ENCODE results near the gene STK33. TPM values are rescaled to one million over a fixed set of nuclear protein-coding genes. Genes with fewer than 3 reads are reported as not detected.
A peak's percentile ranks its signal among the peaks of the same experiment; 100 is the strongest.

The STK33 gene
- total RNA-seq, 1 experiment from 2014 or later = 19.5 TPM

DNA sequence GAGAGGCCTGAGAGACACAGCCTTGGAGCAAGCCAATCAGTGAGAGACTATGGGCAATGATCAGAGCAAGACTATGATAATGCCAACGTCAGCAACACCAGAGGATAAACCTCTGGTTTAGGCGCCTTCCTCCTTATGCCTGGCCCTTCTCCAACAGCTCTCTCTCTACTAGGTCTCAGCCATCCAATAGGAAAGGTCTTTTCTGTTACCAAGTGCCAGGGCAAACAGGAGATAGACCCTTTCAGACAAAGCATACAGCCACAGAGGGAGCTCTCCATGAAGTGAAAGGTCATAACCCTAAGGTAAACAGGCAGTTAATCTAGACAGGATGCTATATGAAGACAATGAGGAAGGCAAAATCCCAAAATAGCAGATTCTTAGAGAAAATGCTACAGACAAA lies 9.5 kb downstream of the STK33 start:
- H3K4ac ChIP-seq (ENCODE audit: low read depth, low read length) = no peak overlapping the region
- H4K8ac ChIP-seq (replicated peaks; ENCODE audit: insufficient read length, low read depth, low read length) = no peak overlapping the region
- H3K23ac ChIP-seq (ENCODE audit: insufficient read length, low read depth, low read length) = no peak overlapping the region
- H3K14ac ChIP-seq (ENCODE audit: insufficient read depth, low read length) = no peak overlapping the region
- no peak overlapping the region for H2BK12ac ChIP-seq (ENCODE audit: insufficient read length, low read depth, low read length)
- no peak for DNase-seq
- H4K20me1 ChIP-seq (ENCODE audit: control insufficient read depth, insufficient read depth, insufficient read length) = no peaks in the 10 kb centered on the region
- no peak overlapping the region for H3K27ac ChIP-seq (ENCODE audit: insufficient read length, low read depth, low read length)
- no peak overlapping the region for H2BK5ac ChIP-seq (ENCODE audit: insufficient read length, low read length)
- no peaks in the 10 kb centered on the region for H3K27me3 ChIP-seq (ENCODE audit: insufficient read depth, low read length)
- no peak overlapping the region for H3K56ac ChIP-seq (ENCODE audit: insufficient read length, low read depth, low read length)
- no peak overlapping the region for H4K91ac ChIP-seq (ENCODE audit: insufficient read length, low read depth, low read length)
- Mint-ChIP-seq H3K4me1 (peaks cover 11 to 16% of the 10 kb centered on the region in 2 experiments), H3K36me3 (ENCODE audit: insufficient read depth in 1 of 3, low read depth in 3 of 3) (peaks cover 7 to 20% (median 16%) of the 10 kb centered on the region in 3 experiments; a peak in 6 of 7 replicates), H3K9me3 (peaks cover 12 to 17% of the 10 kb centered on the region in 2 experiments; a peak in 4 of 5 replicates), H3K27ac (peak overlapping the region in 1 of 3 experiments; percentile 12; a peak in 1 of 7 replicates), H3K27me3 (ENCODE audit: low read depth) (no peaks in the 10 kb centered on the region), H3K4me3 (no peak overlapping the region)
- H3K9ac ChIP-seq (ENCODE audit: extremely low read depth, insufficient read length, low read length) = no peak overlapping the region
- no peak overlapping the region for H3K4me2 ChIP-seq (ENCODE audit: insufficient read depth, insufficient read length, low read length)
- H2AK5ac ChIP-seq (ENCODE audit: insufficient read length, low read length) = no peak overlapping the region
- no peaks in the 10 kb centered on the region for H3K9me3 ChIP-seq (ENCODE audit: control insufficient read depth, low read depth, low read length)
- H3K79me1 ChIP-seq (ENCODE audit: insufficient read depth, low read depth, low read length, poor library complexity, severe bottlenecking) = no peaks in the 10 kb centered on the region
- H3K18ac ChIP-seq (ENCODE audit: insufficient read length, low read depth, low read length) = no peak overlapping the region
- TF ChIP-seq, protein P1, sequence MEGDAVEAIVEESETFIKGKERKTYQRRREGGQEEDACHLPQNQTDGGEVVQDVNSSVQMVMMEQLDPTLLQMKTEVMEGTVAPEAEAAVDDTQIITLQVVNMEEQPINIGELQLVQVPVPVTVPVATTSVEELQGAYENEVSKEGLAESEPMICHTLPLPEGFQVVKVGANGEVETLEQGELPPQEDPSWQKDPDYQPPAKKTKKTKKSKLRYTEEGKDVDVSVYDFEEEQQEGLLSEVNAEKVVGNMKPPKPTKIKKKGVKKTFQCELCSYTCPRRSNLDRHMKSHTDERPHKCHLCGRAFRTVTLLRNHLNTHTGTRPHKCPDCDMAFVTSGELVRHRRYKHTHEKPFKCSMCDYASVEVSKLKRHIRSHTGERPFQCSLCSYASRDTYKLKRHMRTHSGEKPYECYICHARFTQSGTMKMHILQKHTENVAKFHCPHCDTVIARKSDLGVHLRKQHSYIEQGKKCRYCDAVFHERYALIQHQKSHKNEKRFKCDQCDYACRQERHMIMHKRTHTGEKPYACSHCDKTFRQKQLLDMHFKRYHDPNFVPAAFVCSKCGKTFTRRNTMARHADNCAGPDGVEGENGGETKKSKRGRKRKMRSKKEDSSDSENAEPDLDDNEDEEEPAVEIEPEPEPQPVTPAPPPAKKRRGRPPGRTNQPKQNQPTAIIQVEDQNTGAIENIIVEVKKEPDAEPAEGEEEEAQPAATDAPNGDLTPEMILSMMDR (conservative IDR thresholded peaks at IDR 0.05) = no peak
- no peak overlapping the region for H2BK20ac ChIP-seq (ENCODE audit: low read depth, low read length, poor library complexity, severe bottlenecking)
- no peaks in the 10 kb centered on the region for H3K23me2 ChIP-seq (ENCODE audit: insufficient read length, low read depth, low read length, poor library complexity, severe bottlenecking)
- no peak overlapping the region for H2AFZ ChIP-seq (ENCODE audit: low read length)
- no peak overlapping the region for H3T11ph ChIP-seq (ENCODE audit: low read length)
- no peaks in the 10 kb centered on the region for H3K79me2 ChIP-seq (ENCODE audit: insufficient read depth, low read length)
- no peak overlapping the region for H2BK15ac ChIP-seq (ENCODE audit: low read depth, low read length)
- no peak overlapping the region for H2BK120ac ChIP-seq (ENCODE audit: low read depth, low read length, poor library complexity, severe bottlenecking)
- H4K5ac ChIP-seq (ENCODE audit: insufficient read length, low read depth, low read length) = no peak overlapping the region
- WGBS (ENCODE audit: extremely low coverage, insufficient read length, low lambda C conversion rate) = no CpG with 5 or more reads among the region's 2 CpGs
- H3K4me1 ChIP-seq (ENCODE audit: insufficient read depth, low read length) = 0 out of 2 replicates have a peak, but pooled peaks cover 3% of the 10 kb centered on the region

Data from H9 (cell line).